HG02798 (cell line): ENCODE data around the gene GUCA1C.

Source experiments
- ATAC-seq: cut with Tn5 transposase; IDR thresholded peaks from one replicate; pipeline ENCODE4 v1.9.1; 2021; ENCODE audit warnings: mild to moderate bottlenecking; ENCODE audit not compliant: unreplicated experiment, poor library complexity

Gene GUCA1C

GRCh38 chr3:108914774-108915641 is 38.7 kb downstream of the GUCA1C start:
- peak; percentile 97 for ATAC-seq

- no peak for ATAC-seq
These were observed 43.9 kb downstream of the GUCA1C start for GRCh38 chr3:108909799-108910198.

GRCh38 chr3:108907194-108907593 is 46.5 kb downstream of the GUCA1C start:
- ATAC-seq: no peak

- no peak for ATAC-seq
These were observed 54.1 kb downstream of the GUCA1C start for GRCh38 chr3:108899530-108899929.

GRCh38 chr3:108897883-108898282 is 55.8 kb downstream of the GUCA1C start:
- ATAC-seq: peak; percentile 68

GRCh38 chr3:108894981-108895380 is 58.7 kb downstream of the GUCA1C start:
- ATAC-seq: no peak

GRCh38 chr3:108891833-108892232 is 61.8 kb downstream of the GUCA1C start:
- no peak for ATAC-seq

GRCh38 chr3:108887777-108888176 is 65.9 kb downstream of the GUCA1C start:
- ATAC-seq: no peak

- no peak for ATAC-seq
These were observed 66.6 kb downstream of the GUCA1C start for GRCh38 chr3:108887121-108887520.

GRCh38 chr3:108883373-108883772 is 70.3 kb downstream of the GUCA1C start:
- ATAC-seq: no peak

- ATAC-seq: no peak
These were observed 70.9 kb downstream of the GUCA1C start for GRCh38 chr3:108882762-108883161.

- no peak for ATAC-seq
These were observed 73.8 kb downstream of the GUCA1C start for GRCh38 chr3:108879915-108880314.

- no peak for ATAC-seq
These were observed 75.8 kb downstream of the GUCA1C start for GRCh38 chr3:108877901-108878300.

- no peak for ATAC-seq
These were observed 89.9 kb downstream of the GUCA1C start for GRCh38 chr3:108863799-108864135.

- ATAC-seq: no peak
These were observed 90.5 kb downstream of the GUCA1C start for GRCh38 chr3:108862865-108863798.

- ATAC-seq: no peak
These were observed 92.3 kb downstream of the GUCA1C start for GRCh38 chr3:108861401-108861800.
